NCI-H2029 (cell line): ENCODE data around the gene HEXIM1.
"Not testable (repeated sequence)": the region's sequence is repeated elsewhere in the genome, so short reads cannot be mapped to it uniquely, and the experiment has no call there.

Experiments
- DNase-seq: peaks from one replicate; lab custom pipeline; 2025; lab: John Stamatoyannopoulos, UW

The HEXIM1 gene

DNA sequence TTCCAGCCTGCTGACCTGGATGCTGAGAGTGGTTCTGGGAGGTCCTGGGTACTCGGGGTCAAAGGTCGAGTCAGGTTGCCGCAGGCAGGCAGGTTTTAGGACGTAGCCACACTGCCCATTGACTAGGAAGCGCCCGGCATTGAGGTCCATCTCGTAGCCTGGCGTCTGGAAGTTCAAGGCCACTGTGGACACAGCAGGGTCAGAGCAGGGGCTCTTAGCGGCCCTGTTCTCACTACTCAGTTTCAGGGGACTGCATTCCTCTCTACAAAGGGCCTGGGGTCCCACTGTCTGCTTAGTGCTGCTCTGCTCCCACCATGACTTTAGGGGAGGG is 34.9 kb upstream of the HEXIM1 start:
- DNase-seq = no peak

DNA sequence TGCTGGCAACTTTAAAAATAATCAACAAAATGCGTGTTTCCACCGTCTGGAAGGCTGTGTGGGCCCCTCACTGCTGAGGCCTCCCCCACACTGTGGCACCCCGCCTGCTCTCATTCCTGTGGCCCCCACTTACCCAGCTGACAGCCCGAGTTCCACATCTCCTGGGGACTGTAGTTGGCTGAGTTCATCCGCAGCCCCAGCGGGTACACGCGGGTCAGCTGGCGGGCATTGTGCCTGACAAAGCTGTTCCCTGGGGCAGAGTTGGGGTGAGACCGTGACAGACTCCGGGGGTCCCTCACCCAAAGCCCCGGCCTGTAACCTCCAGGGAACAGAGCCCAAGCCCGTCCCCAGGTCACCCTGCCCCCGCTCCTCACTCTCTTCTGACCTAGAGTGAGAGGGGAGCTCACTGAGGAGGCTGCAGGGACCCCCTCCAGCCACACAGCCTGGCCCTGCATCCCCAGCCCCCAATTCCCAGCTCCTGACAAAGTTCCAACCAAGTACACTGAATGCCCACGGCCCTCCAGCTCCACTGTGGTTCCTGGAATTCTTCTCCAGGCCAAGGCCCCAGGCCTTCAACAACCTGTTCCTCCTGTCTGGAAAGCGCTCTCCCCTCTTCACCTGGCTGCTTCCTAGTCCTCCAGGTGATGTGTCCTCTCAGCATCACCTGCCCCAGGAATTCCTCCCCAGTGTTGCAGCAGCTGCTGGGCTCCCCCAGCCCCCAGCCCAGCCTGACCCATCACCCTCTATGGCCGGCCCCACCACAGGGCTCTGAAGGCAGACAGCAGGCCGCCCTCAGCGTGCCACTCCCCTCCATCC is 34.0 kb upstream of the HEXIM1 start:
- no peak for DNase-seq

DNA sequence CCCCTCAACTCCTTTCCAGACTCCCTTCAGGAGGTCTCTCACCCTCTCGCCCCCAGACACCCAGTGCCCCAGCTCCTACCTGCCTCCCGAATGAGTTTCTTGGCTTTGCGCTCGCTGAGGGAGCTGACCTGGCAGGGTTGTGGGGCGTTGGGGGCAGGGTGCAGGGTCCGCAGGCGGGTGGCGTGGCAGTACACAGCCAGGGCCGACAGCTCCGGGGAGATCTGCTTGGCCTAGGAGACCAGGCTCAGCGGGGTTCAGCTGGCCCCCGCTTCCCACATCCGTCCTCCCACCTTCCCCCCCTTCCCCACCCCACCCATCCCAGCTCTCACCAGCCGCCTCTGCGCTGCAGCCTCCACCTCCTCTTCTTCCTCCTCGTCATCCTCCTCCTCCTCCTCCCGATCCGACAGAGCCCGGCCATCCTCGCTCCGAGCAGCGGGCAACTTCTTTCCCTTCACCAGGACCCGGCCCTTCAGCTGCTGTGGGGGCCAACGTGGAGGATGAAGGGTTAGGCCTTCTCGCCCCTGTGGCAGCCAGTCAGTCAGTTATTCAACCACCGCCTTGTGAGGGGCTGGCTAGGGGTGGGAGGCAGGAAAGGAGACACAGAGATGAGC is 33.2 kb upstream of the HEXIM1 start:
- no peak for DNase-seq

DNA sequence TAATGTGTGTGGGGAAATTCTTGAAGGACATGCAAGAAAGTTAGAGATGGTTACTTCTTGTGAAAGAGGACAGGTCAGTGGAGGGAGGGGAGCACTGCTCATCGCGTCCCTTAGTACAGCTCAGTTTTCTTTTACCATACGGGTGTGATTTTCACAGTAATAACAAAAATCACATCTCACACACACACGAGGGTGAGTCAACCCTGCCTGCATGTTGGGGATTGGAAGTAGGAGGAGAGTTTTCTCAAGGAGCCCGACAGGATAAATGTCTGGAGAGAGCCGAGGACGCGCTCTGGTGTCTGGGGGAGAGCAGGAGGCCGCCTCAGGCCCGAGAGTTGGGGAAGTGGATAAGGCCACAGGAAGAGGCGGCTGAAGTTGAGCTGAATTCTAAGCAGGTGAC is 32.4 kb upstream of the HEXIM1 start:
- DNase-seq = no peak

DNA sequence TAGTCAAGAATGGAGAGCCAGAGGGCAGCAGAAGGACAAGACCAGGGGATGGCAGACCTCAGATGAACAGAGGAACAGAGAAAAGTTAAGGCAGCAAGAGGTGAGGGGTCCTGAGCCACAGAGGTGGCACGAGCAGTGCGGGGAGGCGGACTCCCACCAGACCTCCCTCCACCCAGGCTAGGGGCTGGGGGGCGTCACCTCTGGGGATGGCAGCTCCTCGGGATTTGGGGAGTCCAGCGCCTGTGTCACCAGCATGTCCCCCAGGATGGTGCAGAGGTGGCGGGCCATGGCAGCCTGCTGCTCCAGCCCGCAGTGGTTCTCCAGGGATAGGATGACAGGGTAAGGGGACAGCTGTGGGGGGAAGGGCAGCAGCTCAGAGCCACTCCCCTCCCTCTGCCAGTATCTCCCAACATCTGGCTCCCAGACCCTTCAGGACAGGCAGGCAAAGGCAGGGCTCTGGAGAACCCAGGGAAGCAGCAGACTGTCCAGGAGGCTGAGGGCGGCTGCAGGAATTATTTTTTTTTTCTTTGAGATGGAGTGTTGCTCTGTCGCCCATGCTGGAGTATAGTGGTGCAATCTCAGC is 31.8 kb upstream of the HEXIM1 start:
- DNase-seq = no peak

DNA sequence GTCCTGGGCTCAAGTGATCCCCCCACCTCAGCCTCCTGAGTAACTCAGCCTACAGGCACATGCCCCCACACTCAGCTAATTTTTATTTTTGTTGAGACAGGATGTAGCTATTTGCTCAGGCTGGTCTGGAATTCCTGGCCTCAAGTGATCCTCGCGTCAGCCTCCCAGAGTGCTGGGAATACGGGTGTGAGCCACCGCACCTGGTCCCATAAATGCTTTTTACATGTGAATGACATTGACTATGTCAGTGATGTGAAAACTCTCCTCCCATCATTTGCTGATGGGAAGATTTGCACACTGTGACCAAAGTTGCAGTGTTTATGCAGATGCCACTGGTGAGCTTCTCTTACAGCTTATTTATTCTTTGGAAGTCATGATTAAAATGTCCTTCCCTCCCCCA is 30.9 kb upstream of the HEXIM1 start:
- DNase-seq = no peak

DNA sequence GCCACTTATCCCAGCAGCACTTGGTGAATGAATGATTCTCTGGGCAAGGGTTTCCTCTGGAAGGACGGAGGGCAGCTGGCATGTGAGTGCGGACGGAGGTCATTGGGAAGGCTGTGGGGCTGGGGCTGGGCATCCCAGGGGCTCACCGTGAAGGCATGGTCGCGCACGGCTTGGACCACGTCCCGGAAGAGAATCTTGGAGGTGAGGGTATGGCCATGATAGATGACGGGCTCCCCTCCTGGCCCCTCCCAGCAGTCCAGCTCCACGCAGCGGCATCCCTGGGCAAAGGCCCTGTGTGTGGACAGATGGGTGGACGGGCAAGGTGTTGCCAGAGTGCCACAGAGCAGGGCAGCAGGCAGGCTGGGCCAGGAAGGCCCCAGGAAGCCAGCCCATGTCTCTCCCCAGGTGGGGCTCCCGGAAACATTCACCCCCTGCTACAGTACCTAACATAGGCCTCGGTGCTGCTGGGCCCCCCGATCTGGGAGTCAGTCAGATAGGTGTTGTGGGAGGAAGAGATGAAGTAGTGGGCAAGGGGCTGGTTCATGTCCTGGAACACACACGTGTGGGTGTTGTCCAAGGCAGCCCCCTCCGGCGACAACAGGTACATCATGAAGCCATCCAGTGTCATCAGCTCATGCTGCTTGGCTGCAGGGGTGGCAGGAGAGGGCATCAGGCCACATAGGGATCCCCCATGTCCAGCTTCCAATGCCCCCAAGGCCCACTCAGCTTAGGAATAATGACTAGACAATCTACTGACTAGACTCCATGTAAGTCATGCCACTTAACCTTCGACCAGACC is 30.2 kb upstream of the HEXIM1 start:
- DNase-seq = no peak

DNA sequence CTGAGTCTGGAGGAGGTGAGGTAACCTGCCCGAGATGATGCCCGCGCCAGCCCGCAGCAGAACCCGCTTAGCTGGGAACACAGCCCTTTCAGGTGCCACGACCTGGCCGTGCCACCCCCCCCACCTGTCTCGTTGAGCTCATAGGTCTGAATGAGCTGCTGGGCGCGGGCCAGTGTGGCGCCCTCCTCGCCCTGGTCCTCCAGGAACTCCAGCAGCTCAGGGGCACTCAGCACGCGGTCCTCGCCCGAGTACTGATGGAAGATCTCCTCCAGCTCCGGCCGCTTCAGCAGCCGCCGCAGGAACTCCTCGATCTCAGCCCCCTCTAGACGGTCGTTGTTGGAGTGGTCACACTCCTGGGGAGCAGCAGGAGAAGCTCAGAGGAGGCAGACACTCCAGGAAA is 29.6 kb upstream of the HEXIM1 start:
- no peak for DNase-seq

DNA sequence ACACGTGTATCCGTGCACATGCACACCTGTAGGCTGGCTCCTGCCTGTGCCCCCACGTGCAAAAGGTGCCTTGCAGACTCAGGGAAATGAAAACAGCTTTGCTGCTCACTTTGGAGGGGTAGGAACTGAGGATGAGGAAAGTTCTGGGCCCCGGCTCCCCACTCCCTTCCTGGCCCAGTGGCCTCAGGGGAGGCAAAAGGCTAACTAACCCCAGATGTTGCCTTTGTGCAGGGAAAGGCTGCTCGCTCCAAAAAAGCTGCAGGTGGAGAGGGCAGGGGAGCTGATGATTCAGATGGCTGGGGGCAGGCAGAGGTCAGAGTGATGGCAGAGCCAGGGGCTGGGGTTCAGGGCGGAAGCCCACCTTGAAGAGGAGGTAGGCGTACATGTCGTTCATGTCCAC is 28.3 kb upstream of the HEXIM1 start:
- no peak for DNase-seq

DNA sequence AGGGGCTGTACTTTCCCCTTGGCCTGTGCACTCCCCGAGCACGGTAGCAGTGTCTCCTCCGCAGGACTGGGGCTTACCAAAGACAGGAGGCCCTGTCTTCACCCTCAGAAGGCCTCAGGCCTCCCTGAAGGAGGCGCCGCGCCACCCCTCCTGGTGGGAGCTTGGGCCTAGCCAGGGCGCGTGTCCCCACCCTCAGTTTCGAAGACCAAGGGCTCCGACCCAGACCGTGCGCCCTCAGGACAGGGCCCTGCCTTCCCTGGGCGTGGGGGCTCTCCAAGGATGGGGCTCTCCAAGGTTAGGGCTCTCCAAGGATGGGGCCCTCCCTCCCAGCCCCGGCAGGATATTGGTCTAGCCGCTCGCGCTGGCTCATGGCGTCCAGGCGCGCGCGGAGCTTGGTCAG is 27.7 kb upstream of the HEXIM1 start:
- no peak for DNase-seq

DNA sequence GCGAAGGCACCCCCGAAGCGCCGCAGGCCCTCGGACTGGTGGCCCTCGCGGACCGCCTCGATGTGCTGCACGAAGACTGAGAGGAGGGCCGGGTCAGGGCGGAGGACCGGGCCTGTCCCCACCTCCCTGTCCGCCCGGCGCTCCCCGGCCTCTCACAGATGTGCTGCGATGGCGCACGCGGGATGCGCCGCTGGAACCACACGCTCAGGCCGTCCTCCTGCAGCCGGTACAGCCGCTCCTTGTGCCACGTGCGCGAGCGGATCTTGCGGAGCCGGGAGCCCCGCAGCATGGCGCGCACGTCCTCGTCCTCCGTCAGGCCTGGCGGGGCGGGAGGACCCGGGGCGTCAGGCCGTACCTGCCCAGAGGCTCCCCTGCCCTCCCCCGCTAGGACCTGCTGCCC is 27.2 kb upstream of the HEXIM1 start:
- DNase-seq = no peak

DNA sequence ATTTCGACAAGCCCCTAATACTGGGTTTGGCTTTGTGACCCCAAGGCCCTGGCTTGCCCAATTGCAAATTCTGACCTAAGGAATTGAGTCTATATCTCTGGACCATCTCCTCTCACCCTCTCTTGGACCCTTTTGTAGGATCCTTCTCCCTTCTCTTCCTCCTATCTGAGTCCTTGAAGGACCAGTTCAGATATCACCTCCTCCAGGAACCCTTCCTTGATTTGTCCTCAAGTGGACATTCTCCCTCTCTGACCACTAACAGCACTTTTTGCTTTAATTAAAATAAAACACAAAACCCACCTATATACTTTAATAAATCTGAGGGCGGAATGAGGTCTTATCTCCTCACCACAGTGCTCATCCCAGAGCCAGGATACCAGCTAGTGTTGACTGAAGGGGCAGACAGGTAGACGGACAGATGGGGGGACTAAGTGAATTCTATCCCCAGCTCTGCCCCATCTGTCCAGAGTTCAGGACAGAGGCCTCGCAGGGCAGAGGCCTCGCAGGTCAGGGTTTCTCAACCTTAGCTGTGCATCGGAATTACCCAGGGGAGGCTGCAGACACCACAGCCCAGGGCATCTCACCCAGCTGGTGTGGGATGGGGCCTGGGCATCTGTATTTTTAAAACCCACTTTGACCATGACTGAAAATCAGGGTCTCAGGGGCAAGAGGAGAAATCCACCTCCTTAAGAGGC is 25.1 kb upstream of the HEXIM1 start:
- no peak for DNase-seq

DNA sequence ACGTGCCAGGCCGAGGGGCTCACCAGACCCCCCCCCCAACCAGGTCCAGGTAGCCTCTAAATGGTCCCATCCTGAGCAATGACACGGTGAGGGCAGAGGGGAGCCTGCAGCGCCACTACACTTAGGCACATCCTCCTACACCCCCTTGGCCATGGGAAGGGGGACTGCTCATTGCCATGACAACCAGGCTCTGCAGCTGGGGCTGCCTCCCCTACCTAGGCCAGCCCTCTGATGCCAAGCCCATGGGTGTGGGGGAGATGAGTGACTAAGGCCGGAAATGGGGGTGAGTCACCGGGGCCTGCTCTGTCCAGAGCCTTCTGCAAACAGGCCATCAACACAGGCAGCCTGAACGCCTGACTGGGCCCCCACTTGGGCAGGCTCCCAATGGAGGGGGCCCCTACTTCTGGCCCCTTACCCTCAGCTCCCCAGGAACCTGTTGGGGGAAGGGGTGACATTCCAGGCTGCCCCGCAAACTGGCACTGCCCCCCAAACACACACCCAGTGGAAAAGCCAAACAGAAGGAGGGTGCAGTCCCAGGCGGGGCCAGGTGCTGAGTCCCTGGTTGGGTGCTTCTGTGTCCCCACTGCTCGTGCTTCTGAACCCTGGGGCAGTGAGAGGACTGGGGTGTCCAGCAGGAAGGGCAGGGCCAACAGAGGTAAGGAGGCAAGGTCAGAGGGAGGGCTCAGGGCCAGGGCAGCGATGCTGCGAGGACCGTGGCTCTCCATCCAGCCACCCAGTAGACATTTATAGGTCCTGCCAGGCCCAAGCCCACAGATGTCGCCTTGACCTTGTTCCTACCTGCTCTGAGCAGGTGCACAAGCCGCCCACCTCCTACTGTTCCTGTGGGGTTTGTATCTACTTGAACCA is 24.1 kb upstream of the HEXIM1 start:
- DNase-seq = no peak

DNA sequence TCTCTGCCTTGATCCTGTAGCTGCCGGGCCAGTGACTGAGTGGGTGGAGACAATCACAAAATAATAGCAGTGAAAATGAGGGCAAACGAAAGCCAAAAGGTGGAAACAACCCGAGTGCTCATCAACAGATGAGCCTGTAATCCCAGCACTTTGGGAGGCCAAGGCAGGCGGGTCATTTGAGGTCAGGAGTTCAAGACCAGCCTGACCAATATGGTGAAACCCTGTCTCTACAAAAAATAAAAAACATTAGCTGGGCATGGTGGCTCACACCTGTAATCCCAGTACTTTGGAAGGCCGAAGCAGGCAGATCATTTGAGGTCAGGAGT is 23.5 kb upstream of the HEXIM1 start:
- not testable (repeated sequence) for DNase-seq

DNA sequence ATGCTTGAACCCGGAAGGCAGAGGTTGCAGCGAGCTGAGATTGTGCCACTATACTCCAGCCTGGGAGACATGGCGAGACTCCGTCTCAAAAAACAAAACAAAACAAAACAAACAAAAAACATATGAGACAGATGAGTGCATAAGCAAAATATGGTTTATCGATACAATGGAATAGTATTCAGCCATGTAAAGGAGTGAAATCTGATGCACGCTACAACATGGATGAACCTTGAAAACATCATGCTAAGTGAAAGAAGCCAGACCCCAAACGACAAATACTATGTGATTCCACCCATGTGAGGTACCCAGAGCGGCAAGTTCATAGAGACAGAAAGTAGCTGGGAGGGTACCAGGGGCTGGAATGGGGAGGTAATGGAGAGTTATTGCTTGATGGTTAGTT is 22.8 kb upstream of the HEXIM1 start:
- DNase-seq = no peak

DNA sequence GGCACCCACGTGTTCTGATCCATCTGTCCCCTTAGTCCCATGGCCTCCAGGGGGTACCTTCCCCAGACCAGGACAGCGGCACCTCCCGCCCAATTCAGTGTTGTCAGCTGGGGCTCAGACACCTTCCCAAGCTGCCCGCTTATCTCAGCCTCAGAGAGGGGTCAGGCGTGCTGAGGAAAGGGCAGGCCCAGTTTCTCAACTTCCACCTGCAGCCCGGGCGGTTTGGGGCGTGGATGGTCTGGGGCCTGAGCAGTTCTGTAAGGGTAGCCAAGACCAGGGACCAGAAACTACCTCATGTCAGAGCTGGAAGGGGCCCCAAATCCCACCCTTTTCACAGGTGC is 21.1 kb upstream of the HEXIM1 start:
- DNase-seq = no peak

DNA sequence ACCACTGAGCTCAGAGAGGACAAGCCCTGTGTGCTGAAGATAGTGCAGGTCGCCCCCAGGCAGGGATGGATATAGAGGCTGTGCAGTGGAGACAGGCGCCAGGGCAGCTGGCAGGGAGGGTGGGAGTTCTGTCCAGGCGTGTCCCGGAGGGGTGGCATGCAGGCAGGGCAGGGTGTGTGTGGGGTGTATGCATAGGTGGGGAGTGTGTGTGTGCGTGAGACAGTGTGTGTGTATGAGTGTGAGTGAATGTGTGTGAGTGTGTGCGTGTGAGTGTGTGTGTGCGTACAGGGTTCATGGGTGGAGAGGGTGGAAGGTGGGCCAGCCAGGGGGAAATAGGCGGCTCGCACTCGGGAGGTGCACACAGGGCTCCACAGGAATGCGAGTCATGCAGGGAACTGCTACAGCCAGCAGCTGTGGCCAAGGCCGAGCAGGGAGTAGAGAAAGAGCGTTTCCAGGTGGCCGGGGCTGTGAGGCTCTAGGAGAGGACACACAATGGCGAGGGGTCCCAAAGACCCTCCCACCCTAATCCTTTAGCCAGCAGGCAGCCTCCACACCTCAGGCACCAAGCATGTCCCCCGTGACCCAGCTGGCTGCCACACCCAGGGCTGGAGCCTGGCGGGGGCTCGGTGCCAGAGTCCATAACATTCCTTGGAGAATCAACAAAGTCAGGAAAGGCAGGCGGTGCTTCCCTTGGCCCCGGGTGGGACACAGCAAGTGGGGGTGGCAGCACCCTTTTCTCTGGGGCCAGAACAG is 20.6 kb upstream of the HEXIM1 start:
- no peak for DNase-seq

DNA sequence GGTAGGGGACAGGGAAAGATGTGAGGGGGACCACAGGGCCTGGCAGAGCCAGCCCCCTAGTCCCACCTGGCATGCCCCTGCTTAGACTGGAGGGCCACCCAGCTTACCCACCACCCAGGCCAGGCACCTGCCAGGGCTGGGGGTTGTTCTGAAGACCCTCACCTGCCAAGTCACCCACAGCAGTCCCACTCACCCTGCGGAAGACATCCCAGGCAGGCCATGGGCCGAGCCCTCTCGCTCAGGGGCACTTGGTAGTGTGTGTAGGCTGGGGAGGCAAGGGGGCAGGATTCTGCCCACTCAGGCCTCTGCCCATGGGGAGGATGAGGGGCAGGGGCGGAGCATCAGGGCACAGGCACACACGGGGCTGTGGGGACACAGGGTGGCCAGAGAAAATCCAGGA is 19.9 kb upstream of the HEXIM1 start:
- no peak for DNase-seq

DNA sequence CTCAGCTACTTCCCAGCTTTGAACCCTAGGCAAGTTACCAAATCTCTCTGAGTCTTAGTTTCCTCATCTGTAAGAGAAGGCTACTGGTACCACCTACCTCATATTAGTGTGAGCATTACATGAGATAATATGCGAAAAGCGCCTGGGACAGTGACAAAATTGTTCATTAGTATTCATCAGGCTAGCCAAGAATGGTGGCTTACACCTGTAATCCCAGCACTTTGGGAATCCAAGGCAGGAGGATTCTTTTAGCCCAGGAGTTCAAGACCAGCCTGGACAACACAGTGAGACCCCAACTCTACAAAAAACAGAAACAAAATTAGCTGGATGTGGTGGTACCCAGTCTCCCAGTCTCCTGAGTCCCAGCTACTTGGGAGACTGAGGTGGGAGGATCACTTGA is 19.3 kb upstream of the HEXIM1 start:
- no peak for DNase-seq

DNA sequence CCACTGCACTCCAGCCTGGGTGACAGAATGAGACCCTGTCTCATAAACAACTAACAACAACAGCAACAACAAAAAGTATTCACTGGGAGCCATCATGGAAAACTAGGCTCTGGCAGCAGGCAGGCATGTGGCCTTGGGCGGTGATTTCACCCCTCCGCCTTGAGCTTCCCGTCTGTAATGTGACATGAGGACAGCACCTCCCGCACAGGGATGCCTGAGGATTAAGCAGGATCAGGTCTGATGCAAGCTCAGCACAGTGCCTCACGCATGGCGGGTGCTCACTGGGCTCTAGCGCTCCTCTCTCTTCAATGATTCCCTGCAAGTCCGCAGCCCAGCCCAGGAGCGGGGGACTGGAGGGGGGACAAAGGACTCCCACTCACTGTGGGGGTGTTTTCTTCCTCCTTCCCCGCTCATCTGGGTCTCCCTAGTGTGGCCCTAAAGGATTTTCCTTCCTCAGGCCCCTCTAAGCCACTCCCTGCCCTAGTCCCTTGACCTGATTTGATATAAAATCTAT is 18.8 kb upstream of the HEXIM1 start:
- no peak for DNase-seq
